A673 (cell line): ENCODE results near the gene MIGA1. TPM values are rescaled to one million over a fixed set of nuclear protein-coding genes. Genes with fewer than 3 reads are reported as not detected.

Experiments
- BruUV-seq: library from RNA; stranded (reverse); fragments of 400-500 nt; replicated peaks from 2 replicates; lab custom pipeline; 2021; lab: Mats Ljungman, UMichigan
- CTCF ChIA-PET: fragments of 300-600 bp; sonication (Branson Sonifier 250); formaldehyde crosslinking; loops from one replicate; lab custom pipeline; 2022; ENCODE audit warnings: antibody characterized with exemption; lab: Charles Lee
- POLR2A ChIA-PET: fragments of 300-600 bp; sonication (Branson Sonifier 250); formaldehyde crosslinking; loops from one replicate; lab custom pipeline; 2022; ENCODE audit warnings: antibody characterized with exemption; ENCODE audit not compliant: low non-redundant PET; lab: Charles Lee
- DNase-seq: peaks from one replicate; pipeline ENCODE4 v3.0.0-alpha.2; 2015; ENCODE audit warnings: low spot score
- H3K27ac ChIP-seq: fragments of 200-600 bp; sonication (generic); 2 replicates; pipeline ENCODE4 v1.5.1; 2016; ENCODE audit warnings: mixed run types, low read depth, mild to moderate bottlenecking, mixed read lengths, antibody characterized with exemption, low read length; ENCODE audit not compliant: poor library complexity, severe bottlenecking
- H3K27me3 ChIP-seq: fragments of 200-600 bp; sonication (generic); replicated peaks from 2 replicates; pipeline ENCODE4 v1.6.1; 2017; ENCODE audit warnings: mixed run types, low read depth, mild to moderate bottlenecking, mixed read lengths, antibody characterized with exemption, low read length; ENCODE audit not compliant: insufficient read depth, poor library complexity
- H3K36me3 ChIP-seq: fragments of 200-600 bp; sonication (generic); 2 replicates; pipeline ENCODE4 v1.6.1; 2016; ENCODE audit warnings: mixed run types, mild to moderate bottlenecking, mixed read lengths, antibody characterized with exemption, low read length; ENCODE audit not compliant: insufficient read depth, poor library complexity, severe bottlenecking
- H3K4me1 ChIP-seq: fragments of 200-600 bp; sonication (generic); 2 replicates; pipeline ENCODE4 v1.6.1; 2017; ENCODE audit warnings: mixed run types, mild to moderate bottlenecking, mixed read lengths, antibody characterized with exemption, low read length; ENCODE audit not compliant: insufficient read depth, poor library complexity, severe bottlenecking
- H3K4me3 ChIP-seq: fragments of 200-600 bp; sonication (generic); 2 replicates; pipeline ENCODE4 v1.5.1; 2016; ENCODE audit warnings: low read depth, mixed run types, mild to moderate bottlenecking, mixed read lengths, low read length; ENCODE audit not compliant: poor library complexity, severe bottlenecking
- H3K9me3 ChIP-seq: fragments of 200-600 bp; sonication (generic); 2 replicates; pipeline ENCODE4 v1.6.1; 2016; ENCODE audit warnings: mixed run types, low read depth, mild to moderate bottlenecking, mixed read lengths, antibody characterized with exemption, low read length; ENCODE audit not compliant: poor library complexity, severe bottlenecking
- CTCF ChIP-seq: fragments of 300-800, 200-600 bp; sonication (generic); conservative IDR thresholded peaks from 2 replicates; pipeline ENCODE4 v1.5.1; 2017; ENCODE audit warnings: low read depth, mild to moderate bottlenecking, antibody characterized with exemption, low read length, moderate library complexity, mixed read lengths
- EZH2 ChIP-seq: fragments of 200-600 bp; sonication (generic); IDR thresholded peaks from 2 replicates; pipeline ENCODE4 v1.6.1; 2017; ENCODE audit warnings: borderline replicate concordance, low read depth, mild to moderate bottlenecking, mixed read lengths, antibody characterized with exemption, low read length; ENCODE audit not compliant: poor library complexity, severe bottlenecking
- intact Hi-C: fragments of 100-400 bp; cut with micrococcal nuclease; formaldehyde crosslinking; loops from one replicate; pipeline ENCODE4 v1.10.0; 2022; ENCODE audit not compliant: unreplicated experiment
- total RNA-seq: library from RNA; stranded (reverse); gene quantifications from 2 replicates; pipeline ENCODE4 v1.2.3, GENCODE V29; 2021

MIGA1 gene
- total RNA-seq, 1 experiment from 2014 or later, result 14.1 TPM

DNA sequence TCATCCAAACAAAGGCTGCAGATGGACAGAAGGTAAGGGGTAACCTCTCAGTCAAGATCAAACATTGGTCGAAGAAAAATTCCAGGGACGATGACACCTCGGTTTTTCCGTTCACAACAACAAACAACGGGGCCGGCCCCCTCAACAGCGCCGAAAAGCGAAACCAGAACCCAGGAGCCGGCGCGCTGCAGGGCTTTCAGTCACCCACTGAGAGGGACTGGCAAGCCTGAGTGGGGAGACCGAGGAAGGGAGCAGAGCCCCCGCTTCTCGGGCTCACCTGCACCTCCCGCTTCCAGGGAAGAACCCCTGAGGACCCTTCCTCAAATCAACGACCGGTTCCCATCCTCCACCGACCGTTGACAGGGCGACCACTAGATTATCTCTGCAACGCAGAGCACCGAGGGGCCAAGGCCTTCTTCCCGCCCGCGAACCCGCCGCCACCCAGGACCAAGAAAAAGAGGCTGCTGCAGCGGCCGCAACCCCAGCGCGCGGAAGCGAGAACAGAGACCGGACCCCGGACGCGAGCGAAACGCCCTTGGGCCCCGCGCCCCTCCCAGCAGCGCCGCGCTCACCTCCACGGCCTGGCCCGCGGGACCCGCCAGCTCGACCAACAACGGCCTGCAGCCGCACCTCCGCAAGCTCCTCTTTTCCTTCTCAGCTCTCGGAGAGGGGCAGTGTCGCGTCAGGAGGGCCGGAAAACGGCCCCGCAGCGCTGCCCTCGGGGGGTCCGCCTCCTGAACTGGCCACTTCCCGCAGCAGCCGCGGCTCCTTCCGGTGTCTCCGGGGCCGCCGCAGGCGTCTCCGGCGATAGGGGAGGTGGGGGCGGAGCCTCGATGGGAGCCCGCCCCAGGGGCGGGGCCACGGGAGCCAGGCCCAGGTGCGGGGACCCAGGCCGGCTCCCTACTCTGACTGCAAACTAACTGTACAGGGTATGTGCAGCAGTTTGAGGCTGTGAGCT, 20.1 kb upstream of the MIGA1 start, which contains the start of gene USP33:
USP33 (minus strand) TSS at position 782 of the 958 bp plus-strand sequence. CDS start 18,155 bp downstream, outside the sequence.
- Histone ChIP-seq H3K4me1 (peaks cover 26% of the 10 kb centered on the region), H3K36me3 (no peaks in the 10 kb centered on the region), H3K27ac (peak within 1 kb of the TSS; percentile 93), H3K4me3 (peak within 1 kb of the TSS; percentile 95), H3K27me3 (no peaks in the 10 kb centered on the region), H3K9me3 (no peaks in the 10 kb centered on the region)
- intact Hi-C loops, result no loop called here
- DNase-seq, result peak; percentile 93
- TF ChIP-seq EZH2 (no peak), CTCF (0 out of 2 replicates have a peak, but pooled peaks have one; percentile 11)
- POLR2A ChIA-PET, result interaction anchor here (0.6 kb wide), 1 partner anchor 20 kb away, joined by 3 read pairs; the partner anchor contains the start of gene MIGA1
- CTCF ChIA-PET, result no interaction called here
- BruUV-seq, result no TSS peak

DNA sequence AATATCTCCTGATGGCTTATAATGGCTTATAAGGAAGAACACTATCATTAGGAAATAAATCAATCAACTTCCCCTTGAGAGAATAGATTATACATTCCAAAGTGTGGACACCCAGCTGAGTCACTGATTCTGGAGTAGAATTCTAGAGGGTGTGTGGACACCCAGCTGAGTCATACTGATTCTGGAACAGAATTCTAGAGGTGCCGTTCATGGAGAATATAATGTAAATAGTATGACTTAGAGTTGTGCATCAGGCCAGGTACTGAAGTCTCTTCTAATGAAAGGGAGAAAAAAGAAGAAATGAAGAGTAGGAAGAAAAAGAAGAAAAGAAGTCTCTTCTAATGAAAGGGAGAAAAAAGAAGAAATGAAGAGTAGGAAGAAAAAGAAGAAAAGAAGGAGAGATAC, 17.4 kb upstream of the MIGA1 start:
- Histone ChIP-seq H3K36me3 (no peaks in the 10 kb centered on the region), H3K27ac (no peak overlapping the region), H3K4me3 (no peak overlapping the region), H3K9me3 (no peaks in the 10 kb centered on the region), H3K27me3 (no peaks in the 10 kb centered on the region), H3K4me1 (peaks cover 8% of the 10 kb centered on the region)
- no peak for TF ChIP-seq EZH2
- no peak for TF ChIP-seq CTCF
- peak; percentile 63 for DNase-seq
- POLR2A ChIA-PET, result interaction anchor here (0.7 kb wide), 1 partner anchor 11 kb away, joined by 4 read pairs; no protein-coding TSS in a partner anchor
- intact Hi-C loops, result no loop called here
- BruUV-seq, result no TSS peak
- CTCF ChIA-PET, result no interaction called here

- no peaks in the 10 kb centered on the region for H3K27me3 ChIP-seq
- no TSS peak for BruUV-seq
- no peak for DNase-seq
- no peak for TF ChIP-seq EZH2
- TF ChIP-seq CTCF, result no peak
- H3K4me1 ChIP-seq, result no peaks in the 10 kb centered on the region
- ChIA-PET CTCF (no interaction called here), POLR2A (no interaction called here)
- no peaks in the 10 kb centered on the region for H3K36me3 ChIP-seq
- intact Hi-C loops, result no loop called here
- no peak overlapping the region for H3K27ac ChIP-seq
- H3K4me3 ChIP-seq, result no peak overlapping the region
- no peaks in the 10 kb centered on the region for H3K9me3 ChIP-seq
These were observed 11.4 kb upstream of the MIGA1 start for GRCh38 chr1:77768006-77768405.
